G401 (cell line): Measurements from ENCODE around the gene CCDC88A. TPM values are rescaled to one million over a fixed set of nuclear protein-coding genes. Genes with fewer than 3 reads are reported as not detected.

Experiments used
- DNase-seq: peaks from one replicate; pipeline ENCODE4 v3.0.0-alpha.2; 2015; ENCODE audit warnings: low spot score
- in situ Hi-C: cut with HindIII; loops from 2 replicates; pipeline ENCODE4 v1.10.0; 2016; ENCODE audit warnings: low sequenced_read_pairs, mixed read lengths
- total RNA-seq: library from RNA; depleted of rRNA; stranded (reverse); fragments of >200 nt; shearing (Covaris generic); gene quantifications from 2 replicates; pipeline ENCODE4 v1.2.3, GENCODE V29; 2014

Gene CCDC88A
- total RNA-seq, 1 experiment from 2014 or later, result 39.9 TPM

DNA sequence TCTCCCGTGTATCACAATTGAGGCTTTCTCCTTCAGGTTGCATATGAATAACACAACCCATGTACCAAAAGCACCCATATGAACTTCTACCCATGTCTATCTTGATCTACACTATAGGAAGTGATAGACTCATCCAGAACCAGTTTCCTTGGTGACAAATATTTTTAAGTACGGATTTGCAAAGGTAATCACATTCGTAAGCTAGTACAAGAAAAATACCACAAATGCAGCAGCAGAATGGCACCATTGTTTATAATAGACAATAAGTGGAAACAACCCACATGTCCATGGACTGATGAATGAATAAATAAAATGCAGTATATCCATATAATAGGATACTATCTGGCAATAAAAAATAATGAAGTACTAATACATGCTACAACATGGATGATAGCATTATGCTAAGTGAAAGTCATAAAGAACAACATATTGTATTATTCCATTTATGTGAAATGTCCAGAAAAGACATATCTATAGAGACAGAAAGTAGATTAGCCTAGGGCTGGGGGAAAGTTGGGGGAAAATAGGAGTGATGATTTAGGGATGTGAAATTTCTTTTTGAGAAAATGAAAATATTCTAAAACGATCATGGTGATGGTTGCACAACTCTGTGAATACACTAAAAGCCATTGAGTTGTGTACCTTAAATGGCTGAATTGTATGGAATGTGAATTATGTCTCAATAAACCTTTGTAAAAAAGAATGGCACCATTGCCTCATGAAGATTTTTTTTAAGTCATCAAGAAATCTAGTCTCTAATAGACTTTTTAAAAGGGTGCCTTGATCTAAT lies 3.4 kb upstream of the CCDC88A start:
- in situ Hi-C loops, result no loop called here
- no peak for DNase-seq

DNA sequence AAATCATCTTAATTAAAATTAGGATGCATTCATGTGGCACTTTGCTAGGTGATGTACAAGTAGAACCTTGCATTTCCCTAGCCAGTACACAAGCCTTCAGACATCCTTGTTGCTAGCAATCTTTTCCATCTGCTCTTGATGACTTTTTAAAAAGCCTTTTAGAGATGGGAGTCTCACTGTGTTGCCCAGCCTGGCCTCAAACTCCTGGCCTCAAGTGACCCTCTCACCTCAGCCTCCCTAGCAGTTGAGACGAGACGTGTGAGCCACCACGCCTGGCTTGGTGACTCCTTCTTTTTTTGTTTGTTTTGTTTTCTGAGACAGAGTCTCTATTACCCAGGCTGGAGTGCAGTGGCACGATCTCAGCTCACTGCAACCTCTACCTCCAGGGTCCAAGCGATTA lies 1.7 kb upstream of the CCDC88A start:
- in situ Hi-C loops, result no loop called here
- DNase-seq, result no peak

DNA sequence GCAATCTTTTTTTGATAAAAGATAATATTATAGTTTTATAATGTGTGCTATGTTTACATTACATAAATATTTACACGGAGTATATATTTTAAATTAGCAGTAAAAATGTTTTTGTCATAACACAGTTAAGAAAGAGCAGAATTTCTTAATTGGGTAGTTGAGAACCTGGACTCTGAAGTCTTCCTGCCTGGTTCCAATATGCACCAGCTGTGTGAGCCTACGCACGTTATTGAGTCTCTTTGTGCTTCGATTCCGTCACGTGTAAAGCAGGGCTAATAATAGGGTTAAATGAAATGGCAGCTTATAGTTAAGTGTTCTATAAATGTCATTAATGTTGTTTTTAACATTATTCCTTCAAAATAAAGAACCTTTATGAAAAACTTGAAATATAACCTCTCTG lies 1.2 kb upstream of the CCDC88A start:
- in situ Hi-C loops, result no loop called here
- no peak for DNase-seq

DNA sequence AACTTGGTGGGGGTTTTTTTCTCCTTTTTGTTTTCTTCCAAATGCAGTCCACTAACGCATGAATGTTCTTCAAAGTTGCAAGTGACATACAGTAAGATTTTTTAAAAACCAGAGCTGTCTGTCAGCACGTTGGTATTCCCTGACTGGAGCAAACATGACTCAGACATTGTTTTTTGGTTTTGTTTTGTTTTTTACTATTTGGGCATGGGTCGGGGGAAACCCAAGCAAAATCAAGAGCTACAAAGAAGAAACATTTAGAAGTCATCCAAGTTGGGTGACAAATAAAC lies 726 bp upstream of the CCDC88A start:
- in situ Hi-C loops, result no loop called here
- no peak for DNase-seq

DNA sequence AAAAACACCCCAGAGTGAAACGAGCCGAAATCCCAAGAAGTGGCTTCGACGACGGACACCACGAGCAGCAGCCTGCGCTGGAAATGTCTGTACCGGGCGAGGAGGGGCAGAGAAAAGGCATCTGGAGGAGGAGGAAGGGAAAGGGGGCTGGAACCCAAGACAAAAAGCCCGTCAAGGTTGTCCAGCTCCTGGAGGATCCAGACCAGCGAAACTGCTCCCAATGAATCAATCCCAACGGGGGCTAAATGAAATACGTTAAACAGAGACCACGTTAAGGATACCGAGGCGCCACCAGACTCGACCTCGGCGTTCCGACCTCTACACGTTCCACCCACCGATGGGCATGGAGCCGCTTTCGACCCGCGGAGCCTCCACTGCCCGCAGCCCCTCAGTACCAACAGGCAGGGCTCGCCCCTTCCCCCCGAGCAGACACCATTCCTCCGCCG lies 400 bp downstream of the CCDC88A start:
- DNase-seq, result no peak

DNA sequence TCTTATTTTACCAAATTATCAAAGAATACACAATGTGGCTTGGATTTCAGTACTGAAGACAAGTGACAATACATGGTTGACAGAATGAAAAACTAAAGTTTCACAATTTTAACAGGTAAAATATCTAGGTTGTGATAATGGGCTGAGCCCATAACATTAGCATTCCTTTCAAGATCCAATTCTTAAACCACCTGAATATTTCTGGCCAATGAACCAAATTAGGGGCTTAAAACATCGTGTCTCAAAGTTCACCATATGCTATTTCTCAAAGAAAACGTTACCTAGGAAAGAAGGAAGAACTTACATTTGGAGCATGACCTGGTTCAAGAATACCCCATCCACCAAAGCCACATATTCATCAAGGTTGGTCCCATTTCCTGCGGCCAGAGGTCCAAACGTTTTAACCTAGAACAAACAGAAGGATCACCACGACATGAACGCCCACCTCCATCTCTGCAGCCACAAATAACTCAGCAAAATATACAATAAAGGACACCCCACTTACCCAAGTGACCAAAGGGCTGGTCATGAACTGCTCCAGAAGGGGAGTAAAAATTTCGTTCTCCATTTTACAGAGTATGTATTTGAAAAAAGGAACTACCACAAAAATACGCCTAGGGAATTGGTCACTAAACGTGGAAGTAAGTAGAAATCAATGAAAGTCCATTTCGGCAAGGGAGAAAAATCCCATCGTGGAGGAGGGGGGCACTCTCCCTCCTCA lies 984 bp downstream of the CCDC88A start:
- in situ Hi-C loops, result no loop called here
- DNase-seq, result peak; percentile 56

More for the DNA sequence above, 400 bp downstream of the CCDC88A start:
- in situ Hi-C loops, result no loop called here

DNA sequence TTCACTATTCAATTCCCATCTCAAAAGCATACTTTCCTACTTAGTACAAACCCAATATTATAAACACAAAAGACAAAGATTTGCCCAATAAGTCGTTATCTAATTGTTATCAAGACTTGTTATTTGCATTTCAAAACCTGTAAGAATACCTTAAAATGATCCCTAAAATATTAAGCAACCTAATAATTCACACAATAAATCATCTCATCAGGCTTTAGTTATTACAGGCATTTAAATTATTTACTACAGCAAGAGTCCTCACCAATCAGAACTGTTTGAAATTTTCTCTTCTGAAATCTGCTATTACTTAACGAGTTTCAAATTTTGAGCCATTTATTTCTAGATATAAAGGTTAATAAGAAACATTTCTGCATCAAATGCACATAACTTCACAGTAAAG lies 1.6 kb downstream of the CCDC88A start:
- no peak for DNase-seq
- in situ Hi-C loops, result no loop called here

DNA sequence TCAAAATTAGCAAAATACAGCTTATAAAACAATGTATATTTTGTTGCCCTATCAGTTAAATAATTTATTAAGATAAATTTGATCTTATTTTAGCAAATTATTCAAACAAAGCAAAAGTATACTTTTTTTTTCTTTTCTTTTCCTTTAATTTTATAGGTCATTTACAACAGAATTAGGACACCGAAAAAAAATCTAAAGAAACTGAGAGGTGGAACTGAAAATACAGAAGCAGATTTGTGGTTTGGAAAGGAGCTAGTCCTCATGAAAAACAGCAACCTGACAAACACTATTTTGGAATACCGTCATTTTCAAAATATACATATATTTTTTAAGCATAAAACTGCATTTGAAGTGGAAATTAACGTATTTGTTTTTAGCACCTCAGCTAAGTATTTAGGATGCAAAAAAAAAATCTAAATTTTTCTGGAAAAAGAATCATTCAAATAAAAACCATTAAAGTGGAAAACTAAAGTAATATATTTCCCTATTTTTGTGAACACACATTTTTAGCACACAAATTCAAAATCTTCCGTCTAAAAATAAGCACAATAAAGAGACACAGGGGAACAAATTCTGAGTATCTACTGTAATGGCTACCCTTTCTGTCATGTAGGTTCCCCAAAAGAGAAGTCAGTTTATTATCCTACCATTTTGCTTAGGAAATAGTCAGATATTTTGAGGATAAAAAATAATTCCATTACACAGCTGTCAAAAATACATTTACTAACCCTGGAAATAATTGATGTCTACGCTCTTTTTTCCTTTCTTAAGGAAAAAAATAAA lies 2.7 kb downstream of the CCDC88A start:
- in situ Hi-C loops, result no loop called here
- no peak for DNase-seq

DNA sequence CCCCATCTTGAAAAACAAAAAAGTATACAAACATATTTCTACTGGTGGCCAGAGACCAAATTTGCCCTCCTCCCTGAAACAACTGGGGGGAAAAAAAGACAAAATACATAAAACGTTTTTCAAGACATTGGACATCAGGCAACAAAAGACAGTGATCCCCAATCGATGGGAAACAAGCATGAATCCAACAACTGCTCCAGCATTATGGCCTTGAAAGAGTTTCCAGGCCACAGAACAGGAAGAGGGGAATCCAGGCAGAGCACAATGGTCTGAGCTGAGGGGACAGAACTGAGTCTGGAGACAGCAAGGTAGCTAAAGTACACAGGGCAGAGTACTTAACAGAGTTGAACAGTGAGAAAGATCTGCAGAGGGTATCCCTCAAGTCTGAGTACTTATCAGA lies 4.4 kb downstream of the CCDC88A start:
- no peak for DNase-seq
- in situ Hi-C loops, result no loop called here

DNA sequence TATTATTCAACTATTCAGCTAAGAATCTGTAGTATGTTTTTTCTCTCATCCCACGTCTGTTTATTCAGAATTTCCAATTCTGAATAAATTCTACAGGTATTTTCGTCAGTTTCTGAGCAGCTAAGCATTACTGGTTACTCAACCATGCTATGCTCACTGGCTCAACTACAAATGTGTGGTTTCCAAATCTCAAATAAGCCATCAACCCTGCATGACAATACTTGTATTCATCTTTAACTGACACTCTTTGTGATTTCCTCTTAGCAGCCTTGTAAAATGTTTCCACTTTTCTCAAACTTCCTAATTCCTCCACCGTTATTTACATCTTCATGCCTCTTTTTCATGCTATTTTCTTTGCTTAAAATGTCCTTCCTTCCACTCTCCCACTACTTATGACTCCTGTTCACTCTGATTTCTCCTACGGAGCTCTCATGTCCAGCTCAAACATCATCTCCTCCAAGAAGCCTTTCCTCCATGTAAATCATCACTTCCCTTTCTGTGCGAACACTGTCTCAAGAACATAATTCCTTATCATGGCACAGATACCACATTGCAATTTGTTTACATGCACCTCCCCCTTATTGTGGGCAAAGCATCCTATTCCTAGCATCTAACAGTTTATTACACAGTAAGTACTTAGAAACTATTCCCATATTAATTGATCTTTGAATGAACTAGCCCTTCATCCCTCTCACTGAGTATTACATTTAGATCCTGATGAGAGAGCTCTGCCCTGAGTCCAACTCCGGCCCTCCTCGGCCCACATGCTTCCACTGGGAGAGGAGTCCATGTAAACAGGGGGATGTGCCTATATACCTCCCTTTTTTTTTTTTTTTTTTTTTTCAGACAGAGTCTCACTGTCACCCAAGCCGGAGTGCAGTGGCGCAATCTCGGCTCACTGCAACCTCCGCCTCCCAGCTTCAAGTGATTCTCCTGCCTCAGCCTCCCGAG lies 10.5 kb downstream of the CCDC88A start:
- DNase-seq, result no peak
- in situ Hi-C loops, result no loop called here

DNA sequence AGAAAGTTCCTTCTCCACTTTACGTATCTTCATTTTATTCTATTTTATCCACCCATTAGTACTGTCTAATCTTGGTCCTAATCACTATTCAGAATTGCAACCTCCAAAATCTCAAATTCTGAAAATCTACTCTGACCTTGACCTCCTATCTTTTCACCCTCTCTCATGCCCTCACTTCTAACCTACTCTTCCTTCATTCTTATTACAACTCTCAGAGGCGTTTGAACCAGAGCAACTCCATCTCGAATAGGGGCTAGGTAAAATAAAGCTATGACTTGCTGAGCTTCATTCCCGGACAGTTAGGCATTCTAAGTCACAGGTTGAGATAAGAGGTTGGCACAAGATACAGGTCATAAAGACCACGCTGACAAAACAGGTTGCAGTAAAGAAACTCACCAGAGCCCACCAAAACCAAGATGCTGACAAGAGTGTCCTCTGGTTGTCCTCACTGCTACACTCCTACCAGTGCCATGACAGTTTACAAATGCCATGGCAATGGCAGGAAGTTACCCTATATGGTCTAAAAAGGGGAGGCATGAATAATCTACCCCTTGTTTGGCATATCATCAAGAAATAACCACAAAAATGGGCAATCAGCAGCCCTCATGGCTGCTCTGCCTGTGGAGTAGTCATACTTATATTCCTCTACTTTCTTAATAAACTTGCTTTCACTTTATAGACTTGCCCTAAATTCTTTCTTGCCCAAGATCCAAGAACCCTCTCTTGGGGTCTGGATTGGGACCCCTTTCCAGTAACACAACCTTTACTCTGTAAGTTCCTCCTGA lies 11.4 kb downstream of the CCDC88A start:
- no peak for DNase-seq
- in situ Hi-C loops, result no loop called here

DNA sequence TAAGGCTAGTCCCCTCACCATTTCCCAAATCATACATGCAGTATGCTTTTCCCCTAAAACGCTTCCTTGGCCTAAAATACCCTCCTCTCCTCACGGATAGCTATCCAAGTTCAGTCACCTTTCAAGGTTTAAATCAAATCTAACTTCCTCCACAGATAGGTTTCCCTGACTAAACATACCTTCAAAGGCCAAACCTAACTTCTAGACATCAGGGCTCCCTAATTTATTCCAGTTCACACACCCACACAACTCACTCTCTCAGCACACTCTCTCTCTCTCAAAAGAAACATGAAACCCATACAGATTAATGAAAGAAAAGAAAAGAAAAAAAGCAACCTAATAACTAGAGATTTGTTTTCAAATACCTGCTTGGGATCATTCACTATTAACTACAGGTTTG lies 14.5 kb downstream of the CCDC88A start:
- no peak for DNase-seq
- in situ Hi-C loops, result no loop called here

DNA sequence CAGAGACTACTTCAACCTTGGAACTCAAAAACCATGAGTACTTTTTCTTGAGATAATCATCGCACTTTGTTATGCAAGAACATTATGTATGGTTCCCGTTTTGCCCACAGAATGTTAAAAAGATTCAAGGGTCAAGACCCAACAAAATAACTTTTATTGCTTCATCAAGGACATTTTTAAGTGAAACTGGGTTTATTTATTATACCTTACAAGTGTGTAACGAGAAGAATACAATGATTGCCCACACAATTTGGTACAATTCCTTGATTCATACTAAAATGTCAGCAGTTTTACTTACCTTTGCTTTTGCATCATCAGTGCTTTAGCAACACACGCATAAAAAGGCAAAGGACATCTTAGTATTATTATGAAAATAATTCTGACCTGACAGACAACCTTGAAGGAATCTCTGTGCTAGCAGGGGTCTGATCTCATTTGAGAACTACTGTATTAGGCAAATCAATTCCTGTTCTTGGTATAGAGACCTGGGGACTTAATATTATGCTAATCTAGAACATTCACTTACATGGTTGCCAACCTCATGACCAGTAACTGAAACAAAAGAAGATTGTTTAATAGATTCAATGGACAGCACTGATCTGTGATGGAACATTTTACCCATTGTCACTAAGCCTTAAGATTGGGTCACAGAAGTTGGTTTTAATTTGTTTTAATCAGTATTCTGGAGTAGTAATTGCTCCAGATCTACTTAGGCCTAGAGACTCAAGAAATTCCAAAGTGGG lies 16.2 kb downstream of the CCDC88A start:
- in situ Hi-C loops, result no loop called here

DNA sequence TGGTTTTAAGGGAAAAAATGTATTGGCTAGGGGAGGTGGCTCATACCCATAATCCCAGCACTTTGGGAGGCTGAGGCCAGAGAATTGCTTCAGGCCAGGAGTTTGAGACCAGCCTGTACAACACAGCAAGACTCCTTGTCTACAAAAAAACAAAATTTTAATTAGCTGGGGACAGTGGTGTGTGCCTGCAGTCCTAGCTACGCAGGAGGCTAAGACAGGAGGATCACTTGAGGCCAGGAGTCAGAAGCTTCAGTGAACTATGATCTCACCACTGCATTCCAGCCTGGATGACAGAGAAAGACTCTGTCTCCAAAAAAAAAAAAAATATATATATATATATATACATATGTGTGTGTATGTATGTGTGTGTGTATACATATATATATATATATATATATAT lies 18.5 kb downstream of the CCDC88A start:
- DNase-seq, result no peak
- in situ Hi-C loops, result no loop called here

More for the DNA sequence above, 16.2 kb downstream of the CCDC88A start:
- no peak for DNase-seq

DNA sequence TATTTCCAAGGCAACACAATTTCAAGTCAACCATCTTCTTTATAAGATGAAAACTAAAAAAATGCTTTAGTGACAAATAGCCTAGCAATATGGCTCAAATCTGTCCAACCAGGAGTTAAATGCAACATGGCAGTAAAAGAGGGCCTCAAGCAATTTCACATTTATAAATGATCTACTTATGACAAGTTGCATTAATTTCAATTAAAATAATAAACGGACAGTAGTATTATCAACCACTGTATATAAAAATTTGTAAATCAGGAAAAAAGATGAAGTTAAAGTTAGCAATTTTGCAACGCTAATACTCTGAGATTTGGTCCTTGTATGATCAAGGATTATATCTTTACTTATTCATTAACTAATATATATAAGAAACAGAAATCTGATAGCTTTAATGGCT lies 19.3 kb downstream of the CCDC88A start:
- no peak for DNase-seq
- in situ Hi-C loops, result no loop called here

DNA sequence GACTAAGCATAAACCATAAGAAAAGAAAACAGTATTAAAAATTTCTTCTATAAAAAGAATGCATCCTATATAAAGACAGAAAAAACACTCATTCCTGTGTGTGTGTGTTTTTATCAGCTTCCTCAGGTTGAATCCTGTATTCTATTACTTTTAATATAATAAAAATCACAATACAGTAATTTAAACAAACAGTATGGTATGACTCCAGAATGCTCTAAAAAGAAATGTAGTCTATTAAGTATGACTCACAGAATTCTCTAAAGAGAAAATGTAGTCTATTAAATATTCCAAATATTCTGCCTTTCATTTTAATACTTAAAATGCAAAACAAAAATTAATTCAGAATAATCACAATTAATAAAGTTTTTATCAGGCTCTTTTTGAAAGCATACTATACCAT lies 19.8 kb downstream of the CCDC88A start:
- in situ Hi-C loops, result no loop called here
- no peak for DNase-seq

DNA sequence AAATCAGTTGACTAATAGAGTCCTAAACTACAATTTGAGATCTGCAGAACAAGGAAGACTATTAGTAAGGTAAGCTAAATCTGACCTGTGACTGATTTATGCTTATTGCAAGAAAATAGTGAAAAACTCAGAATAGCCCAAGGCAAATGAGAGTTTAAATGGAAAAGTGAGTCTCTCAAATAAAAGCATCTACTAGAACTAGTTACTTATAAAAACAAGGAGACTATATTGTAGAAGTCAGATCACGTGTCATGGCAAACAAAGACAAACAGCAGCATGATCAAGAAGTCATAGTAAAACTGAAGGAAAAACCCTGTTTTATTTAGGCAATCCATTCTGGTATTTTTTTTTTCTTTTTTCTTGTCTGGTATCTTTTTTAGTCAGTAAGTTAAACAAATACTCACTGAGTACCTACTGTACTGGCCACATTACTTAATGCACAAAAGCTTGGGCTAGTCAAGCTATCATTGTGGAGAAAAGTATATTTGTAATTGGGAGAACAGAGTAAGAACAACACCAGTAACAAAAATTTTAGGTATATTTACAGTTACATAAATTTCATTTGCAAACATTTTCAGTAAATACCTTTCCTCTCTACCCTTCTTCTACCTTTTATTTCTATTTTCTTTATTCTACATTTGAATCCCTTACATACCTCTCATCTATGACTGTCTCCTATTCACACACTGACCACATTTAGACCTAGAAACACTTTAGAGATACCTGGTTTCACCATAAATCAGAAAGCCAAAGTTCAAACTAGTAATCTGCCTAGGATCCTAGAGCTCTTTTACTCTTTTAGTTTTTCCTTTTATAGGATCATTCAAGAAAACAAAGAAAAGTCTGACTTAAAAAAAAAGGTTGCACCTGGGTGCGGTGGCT lies 23.7 kb downstream of the CCDC88A start:
- no peak for DNase-seq
- in situ Hi-C loops, result no loop called here
